GM04503 (cell line): ENCODE data around the gene LARP1B.
A peak's percentile ranks its signal among the peaks of the same experiment; 100 is the strongest.
"Not testable (repeated sequence)": the region's sequence is repeated elsewhere in the genome, so short reads cannot be mapped to it uniquely, and the experiment has no call there.

Experiments used
- DNase-seq: peaks from one replicate; pipeline ENCODE4 v3.0.0-alpha.2; 2012; ENCODE audit warnings: low read depth

Gene LARP1B

DNA sequence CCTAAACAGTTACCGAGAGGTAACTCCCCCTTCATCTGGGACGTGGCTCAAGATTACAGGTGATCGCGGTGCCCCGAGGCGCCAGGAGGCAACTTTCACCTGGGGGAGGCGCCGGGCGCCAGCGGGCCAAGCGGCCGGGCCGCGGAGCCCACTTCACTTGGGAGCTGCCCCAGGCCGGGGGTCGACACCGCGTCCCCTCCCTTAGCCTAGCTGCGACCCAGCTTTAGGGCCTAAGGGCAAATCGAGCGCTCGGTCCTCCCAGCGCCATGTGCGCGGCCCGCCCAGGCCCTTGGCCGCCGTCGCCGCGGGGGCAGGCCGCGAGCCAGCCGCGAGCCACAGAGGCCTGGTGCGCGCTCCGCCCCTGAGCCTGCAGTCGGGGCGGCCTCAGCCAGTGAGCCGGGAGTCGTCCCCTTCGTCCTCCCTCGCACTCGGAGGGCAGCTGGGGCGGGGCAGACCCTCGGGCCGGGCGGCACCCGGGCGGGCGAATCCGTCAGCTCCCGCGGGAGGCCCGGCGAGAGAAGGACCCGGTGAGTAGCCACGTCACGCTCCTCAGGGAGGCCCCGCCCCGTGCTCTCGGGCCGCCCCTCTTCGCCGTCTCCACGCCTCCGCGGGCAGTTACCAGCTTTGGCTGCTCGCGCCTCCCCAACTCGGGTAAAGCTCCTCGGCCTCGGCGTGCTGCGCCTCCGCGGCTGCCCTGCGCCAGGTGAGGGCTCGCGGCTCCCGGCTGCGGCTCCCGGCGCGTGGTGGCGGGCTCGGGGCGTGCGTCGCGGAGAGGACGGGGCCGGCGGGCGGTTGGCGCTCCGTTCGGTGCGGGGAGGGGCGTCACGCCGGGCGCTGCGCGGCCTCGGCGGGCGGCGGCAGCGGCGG is at the start of gene LARP1B:
Gene LARP1B, plus strand, starts transcription at position 614 of the 867 bp plus-strand sequence. CDS start 13,640 bp downstream, outside the sequence.
- peak; percentile 84 for DNase-seq

DNA sequence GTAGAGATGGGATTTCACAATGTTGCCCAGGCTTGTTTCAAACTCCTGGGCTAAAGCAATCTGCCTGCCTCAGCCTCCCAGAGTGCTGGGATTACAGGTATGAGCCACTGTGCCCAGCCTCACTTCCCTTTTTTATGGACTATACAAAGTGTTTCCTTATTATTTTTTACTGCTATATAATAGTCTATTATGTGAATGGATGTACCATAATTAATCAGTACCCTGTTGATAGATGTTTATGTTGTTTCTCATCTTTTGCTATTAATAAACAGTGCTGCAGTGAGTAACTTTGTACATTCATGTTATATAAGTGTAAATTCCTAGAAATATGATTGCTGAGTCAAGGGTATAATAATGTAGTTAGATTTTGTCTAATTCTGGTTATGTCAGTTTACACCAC is 35.8 kb upstream of the LARP1B start:
- no peak for DNase-seq

DNA sequence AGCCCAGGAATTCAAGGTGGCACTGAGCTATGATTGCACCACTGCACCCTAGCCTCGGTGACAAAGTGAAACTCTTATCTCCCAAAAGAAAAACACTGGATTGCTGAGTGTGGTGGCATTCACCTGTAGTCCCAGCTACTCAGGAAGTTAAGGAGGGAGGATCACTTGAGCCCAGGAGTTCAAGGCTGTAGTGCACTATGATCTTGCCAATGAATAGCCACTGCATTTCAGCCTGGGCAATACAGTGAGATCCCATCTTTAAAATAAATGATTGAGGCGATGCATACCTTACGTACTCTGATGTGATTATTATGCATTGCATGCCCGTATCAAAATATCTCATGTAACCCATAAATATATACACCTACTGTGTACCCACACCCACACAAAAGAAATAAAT is 31.2 kb upstream of the LARP1B start:
- no peak for DNase-seq

DNA sequence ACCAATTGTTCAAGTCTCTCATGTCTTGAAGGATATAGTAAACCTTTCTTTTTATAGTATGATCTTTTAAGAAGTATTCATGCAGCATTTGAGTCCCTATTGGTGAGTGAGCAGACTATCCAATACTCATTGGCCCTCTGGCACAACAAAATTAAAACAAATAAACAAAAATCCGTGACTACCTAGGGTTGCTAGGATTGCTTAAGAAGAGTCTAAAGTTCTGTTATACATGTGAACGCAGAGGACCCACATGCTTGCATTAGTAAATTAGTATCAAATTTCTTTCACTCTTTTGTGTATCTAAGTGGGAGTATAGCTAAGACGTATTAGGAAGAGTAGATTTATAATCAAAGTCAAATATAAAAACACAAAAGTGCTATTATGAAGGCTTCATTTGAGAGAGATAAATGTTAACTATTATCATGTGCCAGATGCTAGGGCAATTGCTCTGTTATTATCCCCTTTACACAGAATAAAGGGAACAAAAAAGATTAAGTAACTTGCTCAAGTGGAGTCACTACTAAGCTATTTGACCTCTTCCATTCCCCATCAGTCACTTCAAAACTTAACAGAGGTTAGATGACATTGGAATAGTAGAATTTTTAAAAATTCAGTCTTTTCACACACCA is 29.2 kb upstream of the LARP1B start:
- DNase-seq, result no peak

DNA sequence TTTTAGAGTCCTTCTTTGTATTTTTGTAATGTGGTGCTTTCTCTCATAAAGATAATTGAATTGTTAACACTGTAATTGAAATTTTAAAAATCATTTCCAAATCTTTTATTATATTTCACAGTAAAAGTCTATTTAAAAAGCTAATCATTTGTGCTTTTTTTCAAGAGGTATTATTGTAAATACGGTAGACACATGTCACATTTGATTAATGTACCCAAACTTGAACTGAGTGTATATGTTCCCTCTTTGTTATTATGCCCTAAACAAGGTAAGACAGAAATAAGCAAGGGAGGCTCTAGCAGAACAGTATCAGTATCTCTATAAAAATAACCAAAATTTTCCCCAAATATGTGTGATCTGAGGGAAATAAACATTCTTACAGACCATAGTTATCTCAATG is 21.5 kb upstream of the LARP1B start:
- DNase-seq, result no peak

DNA sequence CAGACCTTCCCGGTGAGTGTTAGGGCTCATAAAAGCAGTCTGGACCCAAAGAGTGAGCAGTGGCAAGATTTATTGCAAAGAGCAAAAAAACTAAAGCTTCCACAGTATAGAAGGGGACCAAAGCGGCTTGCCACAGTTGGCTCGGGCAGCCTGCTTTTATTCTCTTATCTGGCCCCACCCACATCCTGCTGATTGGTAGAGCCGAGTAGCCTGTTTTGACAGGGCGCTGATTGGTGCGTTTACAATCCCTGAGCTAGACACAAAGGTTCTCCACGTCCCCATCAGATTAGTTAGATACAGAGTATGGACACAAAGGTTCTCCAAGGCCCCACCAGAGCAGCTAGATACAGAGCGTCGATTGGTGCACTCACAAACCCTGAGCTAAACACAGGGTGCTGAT is 14.1 kb upstream of the LARP1B start:
- DNase-seq, result not testable (repeated sequence)

DNA sequence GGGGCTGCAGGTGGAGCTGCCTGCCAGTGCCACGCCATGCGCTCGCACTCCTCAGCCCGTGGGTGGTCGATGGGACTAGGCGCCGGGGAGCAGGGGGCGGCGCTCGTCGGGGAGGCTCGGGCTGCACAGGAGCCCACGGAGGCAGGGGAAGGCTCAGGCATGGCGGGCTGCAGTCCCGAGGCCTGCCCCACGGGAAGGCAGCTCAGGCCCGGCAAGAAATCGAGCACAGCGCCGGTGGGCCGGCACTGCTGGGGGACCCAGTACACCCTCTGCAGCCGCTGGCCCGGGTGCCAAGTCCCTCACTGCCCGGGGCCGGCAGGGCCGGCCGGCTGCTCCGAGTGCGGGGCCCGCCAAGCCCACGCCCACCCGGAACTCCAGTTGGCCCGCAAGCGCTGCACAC is 13.6 kb upstream of the LARP1B start:
- DNase-seq, result not testable (repeated sequence)

DNA sequence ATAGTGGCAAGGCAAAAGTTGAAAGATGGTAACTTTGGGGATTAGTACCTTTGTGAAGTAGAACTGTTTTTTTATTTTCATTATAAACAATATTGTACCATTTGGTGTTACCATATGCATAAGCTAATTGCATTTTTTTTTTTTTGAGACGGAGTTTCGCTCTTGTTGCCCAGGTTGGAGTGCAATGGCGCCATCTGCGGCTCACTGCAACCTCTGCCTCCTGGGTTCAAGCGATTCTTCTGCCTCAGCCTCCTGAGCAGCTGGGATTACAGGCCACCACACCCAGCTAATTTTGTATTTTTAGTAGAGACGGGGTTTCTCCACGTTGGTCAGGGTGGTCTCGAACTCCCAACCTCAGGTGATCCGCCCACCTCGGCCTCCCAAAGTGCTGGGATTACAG is 9.9 kb upstream of the LARP1B start:
- DNase-seq, result not testable (repeated sequence)

DNA sequence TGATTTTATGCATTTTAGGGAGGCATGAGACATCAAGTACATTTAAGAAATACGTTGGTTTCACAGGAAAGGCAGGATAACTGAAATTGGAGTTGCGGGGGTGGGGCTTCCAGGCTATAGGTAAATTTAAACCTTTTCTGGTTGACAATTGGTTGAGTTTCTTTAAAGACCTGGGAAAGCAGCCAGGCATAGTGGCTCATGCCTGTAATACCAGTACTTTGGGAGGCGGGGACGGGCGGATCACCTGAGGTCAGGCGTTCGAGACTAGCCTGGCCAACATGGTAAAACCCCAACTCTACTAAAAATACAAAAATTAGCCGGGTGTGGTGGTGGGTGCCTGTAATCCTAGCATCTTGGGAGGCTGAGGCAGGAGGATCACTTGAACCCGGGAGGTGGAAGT is 6.2 kb upstream of the LARP1B start:
- not testable (repeated sequence) for DNase-seq

DNA sequence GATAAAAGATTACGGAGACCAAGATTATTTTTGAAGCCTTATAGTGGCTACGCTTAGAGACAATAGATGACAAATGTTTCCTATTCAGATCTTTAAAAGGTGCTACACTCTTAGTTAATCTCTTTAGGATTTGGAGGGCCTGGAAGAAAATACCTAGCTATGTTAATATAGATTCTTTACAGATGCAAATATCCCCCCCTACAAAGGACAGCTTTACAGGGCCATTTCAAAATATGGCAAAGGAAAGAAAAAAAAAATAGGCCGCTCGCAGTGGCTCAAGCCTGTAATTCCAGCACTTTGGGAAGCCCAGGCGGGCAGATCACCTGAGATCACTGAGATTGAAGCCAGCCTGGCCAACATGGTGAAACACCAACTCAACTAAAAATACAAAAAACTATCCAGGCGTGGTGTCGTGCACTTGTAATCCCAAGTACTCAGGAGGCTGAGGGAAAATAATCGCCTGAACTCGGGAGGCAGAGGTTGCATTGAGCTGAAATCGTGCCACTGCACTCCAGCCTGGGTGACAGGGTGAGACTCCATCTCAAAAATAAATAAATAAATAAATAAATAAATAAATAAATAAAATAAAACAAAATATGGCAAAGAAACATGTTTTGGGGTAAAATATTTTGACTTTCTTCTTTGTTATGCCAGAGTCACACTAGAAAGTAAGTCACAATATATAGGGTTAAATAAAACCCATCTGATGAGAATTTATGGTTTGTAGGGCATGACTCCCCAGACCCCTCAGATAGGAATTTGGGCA is 5.5 kb upstream of the LARP1B start:
- DNase-seq, result not testable (repeated sequence)

DNA sequence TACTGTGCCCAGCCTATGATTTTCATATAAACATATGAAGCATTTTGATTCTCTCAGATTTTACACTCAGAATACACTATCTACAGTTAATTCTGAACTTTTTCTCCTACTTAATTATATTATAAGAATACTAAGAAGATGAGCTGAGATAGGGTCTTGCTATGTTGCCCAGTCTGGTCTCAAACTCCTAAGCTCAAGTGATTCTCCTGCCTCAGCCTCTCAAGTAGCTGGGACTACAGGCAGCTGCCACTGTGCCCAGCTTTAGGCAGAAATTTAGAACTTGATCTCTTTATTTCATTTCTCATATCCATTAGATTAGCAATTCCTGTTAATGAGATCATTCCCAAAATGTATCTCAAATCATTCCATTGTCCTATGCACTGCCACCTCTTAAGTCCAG is 4.7 kb upstream of the LARP1B start:
- no peak for DNase-seq

DNA sequence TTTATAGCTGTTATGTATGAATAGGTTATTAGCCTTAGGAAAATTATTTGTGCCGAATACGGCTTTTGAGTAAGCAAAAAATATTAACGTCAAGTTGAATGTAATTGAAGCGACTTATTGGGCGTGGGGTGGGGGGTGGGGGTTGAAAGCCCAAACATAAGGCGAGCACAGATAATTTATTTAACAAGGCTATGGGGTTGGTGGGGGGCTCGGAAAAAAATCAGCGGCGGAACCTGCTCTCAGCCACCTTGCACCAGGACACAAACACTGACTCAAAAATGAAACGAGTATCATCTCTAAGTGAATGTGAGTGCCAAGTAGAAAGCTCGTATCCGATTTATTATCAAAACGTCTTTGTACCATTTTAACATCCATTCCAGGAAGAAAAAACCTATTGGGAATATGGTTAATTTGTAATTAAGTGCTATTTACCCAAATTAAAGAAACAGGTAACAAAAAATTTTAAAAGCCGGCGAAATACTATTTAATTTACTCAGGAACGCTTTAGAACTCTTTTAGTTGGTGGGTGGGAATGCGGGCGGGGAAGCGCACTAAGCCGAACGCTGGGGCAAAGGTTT is 902 bp upstream of the LARP1B start:
- DNase-seq, result no peak

DNA sequence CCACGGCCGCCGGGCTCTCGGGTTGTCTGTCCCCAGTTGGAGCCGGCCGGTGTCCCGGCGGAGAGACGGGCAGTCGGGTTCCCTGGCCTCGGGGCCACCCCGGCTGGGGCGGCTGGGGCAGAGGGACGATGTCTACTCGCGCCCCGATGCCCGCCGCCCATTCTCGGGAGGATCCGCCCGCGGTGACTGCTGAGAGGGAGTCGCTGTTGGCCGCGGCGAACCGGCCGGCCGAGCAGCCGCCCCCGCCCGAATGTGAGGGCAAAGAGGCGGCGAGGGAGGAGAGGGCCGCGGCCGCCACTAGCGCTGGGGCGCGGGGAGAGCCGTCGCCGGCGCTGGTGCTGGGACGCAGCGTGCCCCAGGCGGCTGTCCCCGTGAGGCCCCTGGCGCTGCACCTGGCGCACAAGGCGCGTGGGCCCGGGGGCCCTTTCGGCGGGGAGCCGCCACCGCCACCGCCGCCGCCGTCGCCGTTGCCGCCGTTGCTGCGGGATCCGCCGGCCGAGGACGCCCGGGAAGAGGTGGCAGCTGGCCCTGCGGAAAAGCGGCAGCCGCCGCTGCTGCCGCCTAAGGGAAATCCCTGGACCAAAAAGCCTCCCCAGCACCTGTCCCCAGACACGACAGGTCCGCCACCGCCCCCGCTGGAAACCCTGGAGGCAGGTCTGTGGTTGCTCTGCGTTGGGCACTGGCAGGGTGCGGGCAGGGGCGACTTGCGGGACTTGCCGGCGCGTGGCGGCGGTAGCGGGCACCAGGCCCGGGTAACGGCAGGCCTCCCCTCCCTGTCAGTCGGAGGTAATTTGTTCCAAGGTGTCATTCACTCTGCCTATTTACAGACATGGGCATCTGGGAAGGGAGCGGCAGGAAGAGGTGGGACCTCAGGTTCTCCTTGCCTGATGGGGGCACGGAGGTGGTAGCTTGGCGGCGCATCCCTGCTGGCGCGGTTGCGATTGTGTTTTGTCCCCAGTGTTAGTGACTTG is 739 bp downstream of the LARP1B start:
- DNase-seq, result no peak

DNA sequence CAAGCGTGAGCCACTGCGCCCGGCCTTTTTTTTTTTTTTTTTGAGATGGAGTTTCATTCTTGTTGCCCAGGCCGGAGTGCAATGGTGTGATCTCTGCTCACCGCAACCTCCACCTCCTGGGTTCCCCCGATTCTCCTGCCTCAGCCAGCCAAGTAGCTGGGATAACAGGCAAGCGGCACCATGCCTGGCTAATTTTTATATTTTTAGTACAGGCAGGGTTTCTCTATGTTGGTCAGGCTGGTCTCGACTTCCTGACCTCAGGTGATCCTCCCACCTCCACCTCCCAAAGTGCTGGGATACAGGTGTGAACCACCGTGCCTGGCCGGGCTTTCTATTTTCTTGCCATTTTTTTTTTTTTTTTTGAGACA is 5.3 kb downstream of the LARP1B start:
- not testable (repeated sequence) for DNase-seq

DNA sequence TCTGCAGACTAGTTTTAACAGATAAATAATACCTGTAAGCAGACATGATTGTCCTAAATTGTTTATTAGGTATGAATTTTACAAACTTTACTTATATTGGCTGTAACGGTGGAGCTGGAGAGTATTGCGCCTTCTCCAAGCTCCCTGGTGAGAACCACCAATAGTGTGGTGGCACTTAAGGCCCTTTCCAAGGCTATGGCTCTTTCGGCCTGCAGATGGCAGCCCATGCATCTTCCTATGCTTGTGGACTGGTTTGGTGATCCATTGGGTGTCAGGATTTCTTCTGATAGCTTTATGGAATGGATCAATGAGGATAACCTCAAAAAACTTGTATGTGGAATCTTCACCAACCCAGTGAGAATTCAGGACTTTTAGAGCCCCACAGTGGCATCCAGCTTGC is 7.8 kb downstream of the LARP1B start:
- no peak for DNase-seq

DNA sequence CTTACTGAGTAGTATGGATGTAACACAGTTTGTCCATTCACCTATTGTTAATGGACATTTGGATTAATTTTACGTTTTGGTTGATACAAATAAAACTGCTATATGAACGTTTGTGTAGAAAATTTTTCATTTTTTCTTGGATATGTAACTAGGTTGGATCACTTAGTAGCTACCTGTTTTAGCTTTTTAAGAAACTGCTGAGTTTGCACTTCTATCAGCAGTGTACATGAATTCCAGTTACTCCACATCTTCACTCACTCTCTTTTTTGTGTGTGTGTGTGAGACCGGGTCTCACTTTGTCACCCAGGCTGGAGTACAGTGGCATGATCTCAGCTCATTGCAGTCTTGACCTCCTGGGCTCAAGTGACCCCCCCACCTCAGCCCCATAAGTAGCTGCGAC is 15.4 kb downstream of the LARP1B start:
- no peak for DNase-seq

DNA sequence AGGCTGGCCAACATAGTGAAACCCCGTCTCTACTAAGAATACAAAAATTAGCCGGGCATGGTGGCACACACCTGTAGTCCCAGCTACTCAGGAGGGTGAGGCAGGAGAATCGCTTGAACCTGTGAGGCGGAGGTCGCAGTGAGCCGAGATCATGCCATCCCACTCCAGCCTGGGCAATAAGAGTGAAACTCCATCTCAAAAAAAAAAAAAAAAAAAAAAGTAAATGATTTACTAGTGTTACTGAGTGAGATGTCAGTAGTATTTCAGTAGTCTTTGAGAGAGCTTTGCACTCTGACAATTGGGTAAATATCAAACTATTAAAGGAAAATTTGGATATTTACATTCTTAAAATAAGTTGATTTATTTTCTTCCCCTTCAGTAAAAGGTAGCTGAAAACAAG is 34.2 kb downstream of the LARP1B start:
- not testable (repeated sequence) for DNase-seq

DNA sequence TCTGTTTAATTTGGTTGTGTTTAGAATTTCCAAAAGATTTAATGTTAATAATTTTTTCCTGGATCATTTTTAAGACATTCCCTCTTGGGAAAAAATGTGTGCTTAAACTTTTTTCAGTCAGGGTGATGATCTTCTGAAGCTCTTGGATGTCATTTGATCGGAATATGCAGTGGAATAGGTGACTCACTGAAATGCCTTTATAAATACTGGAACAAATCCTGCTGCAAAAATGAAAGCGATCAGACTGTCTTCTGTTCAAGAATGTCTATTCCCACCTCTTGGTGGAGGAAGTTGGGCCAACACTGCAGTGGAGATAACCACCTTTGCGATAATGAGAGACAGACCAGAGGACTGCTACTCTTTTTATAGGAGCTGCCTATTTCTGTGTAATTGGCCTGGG is 46.7 kb downstream of the LARP1B start:
- DNase-seq, result no peak

DNA sequence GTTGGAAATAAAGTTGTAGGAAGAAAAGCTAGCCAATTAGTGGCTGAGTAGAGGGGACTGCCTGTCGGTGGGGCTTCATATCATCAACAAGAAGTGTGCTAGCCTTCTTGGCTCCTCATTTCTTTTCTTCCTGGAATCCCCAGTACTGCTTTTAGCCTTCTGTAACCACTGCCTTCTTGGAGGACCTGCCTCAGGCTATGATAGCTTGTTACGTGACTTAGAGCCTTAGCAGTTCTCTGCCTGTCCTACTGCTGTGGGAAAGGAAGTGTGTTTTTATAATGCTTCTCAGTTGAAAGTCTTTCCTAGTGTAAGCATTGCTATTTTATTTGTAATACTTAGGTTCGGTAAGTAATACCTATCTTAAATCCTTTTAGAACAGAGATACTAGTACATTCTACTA is 61.9 kb downstream of the LARP1B start:
- DNase-seq, result no peak

DNA sequence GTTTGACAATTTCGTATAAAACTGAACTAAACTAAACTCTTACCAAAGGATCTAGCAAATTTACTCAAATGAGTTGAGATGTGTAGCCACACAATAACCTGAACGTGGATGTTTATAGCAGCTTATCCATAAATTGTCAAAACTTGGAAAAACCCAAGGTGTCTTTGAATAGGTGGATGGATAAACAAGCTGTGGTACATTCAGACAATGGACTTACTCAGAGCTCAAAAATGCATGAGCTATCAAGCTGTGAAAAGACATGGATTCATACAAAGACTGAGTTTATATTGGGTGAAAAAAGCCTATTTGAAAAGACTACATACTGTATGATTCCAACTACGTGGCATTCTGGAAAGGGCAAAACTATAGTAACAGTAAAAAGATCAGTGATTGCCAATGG is 69.5 kb downstream of the LARP1B start:
- DNase-seq, result no peak

DNA sequence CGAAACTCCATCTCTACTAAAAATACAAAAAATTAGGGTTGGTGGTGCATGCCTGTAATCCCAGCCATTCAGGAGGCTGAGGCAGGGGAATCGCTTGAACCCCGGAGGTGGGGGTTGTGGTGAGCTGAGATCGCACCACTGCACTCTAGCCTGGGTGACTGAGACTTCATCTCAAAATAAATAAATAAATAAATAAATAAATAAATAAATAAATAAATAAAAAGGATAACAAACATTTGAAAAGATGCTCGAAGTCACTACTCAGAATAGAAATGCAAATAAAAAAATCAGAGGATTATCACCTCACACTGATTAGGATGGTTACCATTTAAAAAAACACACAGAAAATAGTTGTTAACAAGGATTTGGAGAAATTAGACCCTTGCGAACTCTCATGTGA is 73.8 kb downstream of the LARP1B start:
- no peak for DNase-seq
